H1 (cell line): ENCODE results near the gene MLLT11. TPM values are rescaled to one million over a fixed set of nuclear protein-coding genes. Genes with fewer than 3 reads are reported as not detected.

Source experiments
- YY1 ChIP-seq: IDR thresholded peaks from 2 replicates; pipeline ENCODE4 v1.6.1; 2011; ENCODE audit warnings: low read depth, mild to moderate bottlenecking, low read length
- polyA plus RNA-seq, 7 experiments: library from polyadenylated mRNA; depleted of rRNA in 3 of 7; stranded (reverse) in 5 of 7; unstranded in 2 of 7; fragments of >200 nt in 5 of 7; fragments of 200-250 nt in 2 of 7; gene quantifications; 1 replicate in 5 of 7; 2 replicates in 1 of 7; 4 replicates in 1 of 7; pipeline versions ENCODE4 v1.2.1 to v1.2.3, GENCODE V29; 2011 to 2013; ENCODE audit warnings: missing spikeins in 2 of 7, mixed read lengths in 2 of 7
- total RNA-seq: library from RNA; stranded (reverse); fragmentation: NEBNext Ultra II Directional; extraction: Animal tissue kit (Norgen Biotek cat#: 25700); gene quantifications from 2 replicates; pipeline ENCODE4 v1.2.1, GENCODE V29; 2021

MLLT11 gene
- total and polyA plus RNA-seq, 2 of the 8 experiments (the other 6 are each of a cell fraction or from before 2014, with no cell fraction given), result 13.7 to 18.1 TPM

GRCh38 chr1:151060007-151060656 is at the start of gene MLLT11 (continued):
- TF ChIP-seq YY1, result no peak
